ENCODE results near the gene CYP1A2.
A peak's percentile ranks its signal among the peaks of the same experiment; 100 is the strongest.

CYP1A2 gene

GRCh38 chr15:74716651-74717050 lies 32.0 kb upstream of the CYP1A2 start:
- H3K4me3 ChIP-seq (ENCODE audit: low read depth, low read length) = no peak overlapping the region
- ChIA-PET POLR2A (no interaction called here), CTCF (interaction anchor here (1.8 kb wide), 1 partner anchor 52 kb away, joined by 5 read pairs; no protein-coding TSS in a partner anchor)
- no peak for TF ChIP-seq CTCF (IDR thresholded peaks at IDR 0.05; ENCODE audit: insufficient read depth, low read length, missing control alignments)
- DNase-seq (ENCODE audit: low read depth, low spot score) = no peak

GRCh38 chr15:74722591-74722990 lies 26.1 kb upstream of the CYP1A2 start:
- DNase-seq (ENCODE audit: low read depth, low spot score) = no peak
- TF ChIP-seq CTCF (IDR thresholded peaks at IDR 0.05; ENCODE audit: insufficient read depth, low read length, missing control alignments) = no peak
- ChIA-PET POLR2A (no interaction called here), CTCF (no interaction called here)
- no peak overlapping the region for H3K4me3 ChIP-seq (ENCODE audit: low read depth, low read length)

DNA sequence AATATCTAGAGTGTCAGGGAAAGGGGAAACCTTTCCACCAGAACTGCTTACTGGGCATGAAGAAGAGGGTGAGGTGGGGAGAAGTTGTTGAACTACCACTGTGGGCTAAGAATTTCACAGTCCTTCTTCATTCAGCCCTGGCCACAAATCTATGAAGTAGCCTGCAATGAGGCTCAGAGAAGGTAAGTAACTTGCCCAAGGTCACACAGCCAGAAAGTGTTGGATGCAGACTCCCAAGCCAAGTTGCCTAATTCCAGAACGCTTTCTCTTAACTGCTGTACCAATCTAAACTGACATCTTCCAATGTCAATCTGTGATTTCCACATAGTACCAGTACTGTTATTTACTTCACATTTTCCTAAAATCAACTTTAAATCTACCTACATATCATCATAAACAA lies 25.5 kb upstream of the CYP1A2 start:
- no peak overlapping the region for H3K4me3 ChIP-seq (ENCODE audit: low read depth, low read length)
- CTCF ChIA-PET = interaction anchor here (1.5 kb wide), 1 partner anchor 47 kb away, joined by 4 read pairs; no protein-coding TSS in a partner anchor
- POLR2A ChIA-PET = no interaction called here
- TF ChIP-seq CTCF (IDR thresholded peaks at IDR 0.05; ENCODE audit: insufficient read depth, low read length, missing control alignments) = no peak
- DNase-seq (ENCODE audit: low read depth, low spot score) = no peak

DNA sequence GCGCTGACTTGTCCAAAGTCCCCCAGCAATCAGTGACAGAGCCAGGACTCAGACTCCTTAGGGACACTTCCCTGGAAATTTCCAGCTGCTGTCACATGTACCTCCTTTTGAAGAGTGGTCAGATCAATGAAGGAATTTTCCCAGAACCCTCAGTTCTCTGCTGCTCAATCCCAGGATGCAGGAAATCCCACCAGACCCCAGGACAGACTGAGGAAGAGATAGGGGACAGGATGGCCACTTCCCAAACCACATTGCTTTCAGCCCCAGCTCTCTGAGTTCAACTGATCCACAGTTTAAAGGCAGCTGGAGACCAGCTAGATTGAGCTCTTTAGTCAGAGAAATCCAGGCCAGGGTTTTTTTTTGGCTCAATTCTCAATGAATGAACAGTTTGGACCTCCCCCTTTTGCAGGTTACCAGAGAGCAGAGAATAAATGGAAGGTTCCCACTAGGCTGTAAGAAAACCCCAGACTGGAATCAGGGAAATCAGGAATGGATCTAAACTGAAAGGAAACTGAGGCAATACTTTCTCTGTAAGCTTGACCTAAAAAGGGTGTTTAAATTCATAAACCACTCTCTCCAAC lies 24.8 kb upstream of the CYP1A2 start:
- H3K4me3 ChIP-seq (ENCODE audit: low read depth, low read length) = no peak overlapping the region
- CTCF ChIA-PET = interaction anchor here (1.5 kb wide), 1 partner anchor 47 kb away, joined by 4 read pairs; no protein-coding TSS in a partner anchor
- no peak for DNase-seq (ENCODE audit: low read depth, low spot score)
- TF ChIP-seq CTCF (IDR thresholded peaks at IDR 0.05; ENCODE audit: insufficient read depth, low read length, missing control alignments) = no peak
- POLR2A ChIA-PET = no interaction called here

GRCh38 chr15:74724570-74725224 lies 23.9 kb upstream of the CYP1A2 start:
- no peak for TF ChIP-seq CTCF (IDR thresholded peaks at IDR 0.05; ENCODE audit: insufficient read depth, low read length, missing control alignments)
- POLR2A ChIA-PET = no interaction called here
- CTCF ChIA-PET = interaction anchor here (0.8 to 1.5 kb wide), 3 partner anchors 46 to 91 kb away, joined by 3 to 4 read pairs (median 3); no protein-coding TSS in a partner anchor
- DNase-seq (ENCODE audit: low read depth, low spot score) = no peak
- H3K4me3 ChIP-seq (ENCODE audit: low read depth, low read length) = no peak overlapping the region

GRCh38 chr15:74725225-74725774 lies 23.3 kb upstream of the CYP1A2 start, which contains the start of gene CYP1A1:
Gene CYP1A1 (minus strand): TSS chr15:74725528. CDS start chr15:74723097, 2,431 bp downstream.
- TF ChIP-seq CTCF (IDR thresholded peaks at IDR 0.05; ENCODE audit: insufficient read depth, low read length, missing control alignments) = no peak
- CTCF ChIA-PET = interaction anchor here (0.8 to 2.0 kb wide), 3 partner anchors 44 to 91 kb away, joined by 3 to 8 read pairs (median 3); no protein-coding TSS in a partner anchor
- DNase-seq (ENCODE audit: low read depth, low spot score) = no peak
- H3K4me3 ChIP-seq (ENCODE audit: low read depth, low read length) = peak within 1 kb of the TSS; percentile 47
- POLR2A ChIA-PET = no interaction called here

All from AG04449 (cell line).